BJ (cell line): Measurements from ENCODE around the gene EGFL7. TPM values are rescaled to one million over a fixed set of nuclear protein-coding genes. Genes with fewer than 3 reads are reported as not detected.

ENCODE experiments used
- CTCF ChIA-PET: fragments of 350-600 bp; formaldehyde crosslinking; extraction: SDS; loops from one replicate; lab custom pipeline; 2021; ENCODE audit warnings: antibody characterized with exemption, inconsistent platforms; lab: Yijun Ruan, JAX
- POLR2A ChIA-PET: fragments of 300-600 bp; sonication (Branson Sonifier 250); formaldehyde crosslinking; extraction: SDS; loops from one replicate; lab custom pipeline; 2021; ENCODE audit warnings: antibody characterized with exemption; lab: Charles Lee
- DNase-seq: peaks from one replicate; pipeline ENCODE4 v3.0.0-alpha.2; 2011; ENCODE audit warnings: low read depth
- H3K27me3 ChIP-seq: 2 replicates; pipeline ENCODE4 v1.6.0; 2011; ENCODE audit warnings: low read length; ENCODE audit not compliant: control insufficient read depth, insufficient read depth
- H3K36me3 ChIP-seq: 2 replicates; pipeline ENCODE4 v1.5.1; 2011; ENCODE audit warnings: low read length; ENCODE audit not compliant: control insufficient read depth, insufficient read depth
- H3K4me3 ChIP-seq: 2 replicates; pipeline ENCODE4 v1.5.1; 2011; ENCODE audit warnings: low read depth, mild to moderate bottlenecking, control low read depth, low read length
- polyA plus RNA-seq: library from polyadenylated mRNA; depleted of rRNA; stranded (reverse); fragments of >200 nt; gene quantifications from 2 replicates; pipeline ENCODE4 v1.2.3, GENCODE V29; 2011
- TF ChIP-seq, protein P1 (sequence below): IDR thresholded peaks from 2 replicates; pipeline ENCODE4 v1.5.1; 2011; ENCODE audit warnings: low read depth, mild to moderate bottlenecking, control low read depth, inconsistent platforms, low read length, moderate library complexity; ENCODE audit not compliant: insufficient read depth

The EGFL7 gene
- polyA plus RNA-seq, 1 experiment, result 26.9 TPM

DNA sequence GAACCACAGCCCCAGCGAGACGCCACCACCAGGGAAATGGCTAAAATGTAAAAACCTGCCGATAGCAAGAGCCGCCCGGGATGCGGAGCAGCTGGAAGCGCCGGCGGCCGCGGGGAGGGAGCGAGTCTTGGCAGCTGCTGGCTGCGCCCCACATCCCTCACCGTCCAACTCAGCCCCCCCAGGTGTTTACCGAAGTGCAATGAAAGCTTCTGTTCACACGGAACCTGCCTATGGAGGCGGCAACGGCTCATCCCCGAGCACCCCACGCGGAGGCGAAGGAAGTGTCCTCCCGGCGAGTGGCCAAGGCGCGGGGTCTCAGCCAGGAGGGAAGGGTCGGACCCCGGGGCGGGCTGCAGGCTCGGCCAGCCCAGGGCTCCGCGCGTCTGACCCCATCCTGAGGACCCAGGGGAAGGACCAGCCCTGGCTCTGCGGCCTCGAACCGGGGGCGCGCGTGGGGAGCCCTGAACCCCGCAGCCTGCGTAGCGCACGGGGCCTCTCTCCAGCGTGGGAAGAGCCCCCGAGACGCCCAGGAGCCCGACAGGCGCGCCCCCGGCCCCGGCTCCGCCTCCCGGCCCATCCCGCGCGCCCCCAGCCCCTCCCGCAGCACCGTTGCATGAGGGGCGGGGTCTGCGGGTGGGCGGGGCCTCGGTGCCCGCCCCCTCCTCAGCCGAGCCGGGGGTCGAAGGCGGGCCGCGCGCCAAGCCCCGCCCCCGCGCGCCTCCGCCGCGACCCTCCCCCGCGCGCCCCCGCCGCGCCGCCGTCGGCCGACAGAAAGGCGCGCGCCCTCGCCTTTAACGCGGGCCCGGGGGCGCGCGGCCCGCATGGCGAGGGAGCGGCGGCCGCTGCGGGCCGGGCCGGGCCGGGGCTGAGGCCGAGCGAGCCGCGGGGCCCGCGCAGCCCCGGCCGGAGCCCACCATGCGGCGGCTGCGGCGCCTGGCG, 49.3 kb downstream of the EGFL7 start, which contains the start of gene DIPK1B:
Gene DIPK1B, plus strand, starts transcription at position 822 of the 939 bp plus-strand sequence. Its CDS starts 94 bp downstream, at position 916.
- Histone ChIP-seq H3K27me3 (peaks cover 6% of the 10 kb centered on the region; the same call in 1 of the 2 replicates), H3K4me3 (no peak within 1 kb of the TSS), H3K36me3 (no peaks in the 10 kb centered on the region)
- TF ChIP-seq, protein P1, sequence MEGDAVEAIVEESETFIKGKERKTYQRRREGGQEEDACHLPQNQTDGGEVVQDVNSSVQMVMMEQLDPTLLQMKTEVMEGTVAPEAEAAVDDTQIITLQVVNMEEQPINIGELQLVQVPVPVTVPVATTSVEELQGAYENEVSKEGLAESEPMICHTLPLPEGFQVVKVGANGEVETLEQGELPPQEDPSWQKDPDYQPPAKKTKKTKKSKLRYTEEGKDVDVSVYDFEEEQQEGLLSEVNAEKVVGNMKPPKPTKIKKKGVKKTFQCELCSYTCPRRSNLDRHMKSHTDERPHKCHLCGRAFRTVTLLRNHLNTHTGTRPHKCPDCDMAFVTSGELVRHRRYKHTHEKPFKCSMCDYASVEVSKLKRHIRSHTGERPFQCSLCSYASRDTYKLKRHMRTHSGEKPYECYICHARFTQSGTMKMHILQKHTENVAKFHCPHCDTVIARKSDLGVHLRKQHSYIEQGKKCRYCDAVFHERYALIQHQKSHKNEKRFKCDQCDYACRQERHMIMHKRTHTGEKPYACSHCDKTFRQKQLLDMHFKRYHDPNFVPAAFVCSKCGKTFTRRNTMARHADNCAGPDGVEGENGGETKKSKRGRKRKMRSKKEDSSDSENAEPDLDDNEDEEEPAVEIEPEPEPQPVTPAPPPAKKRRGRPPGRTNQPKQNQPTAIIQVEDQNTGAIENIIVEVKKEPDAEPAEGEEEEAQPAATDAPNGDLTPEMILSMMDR, result no peak
- CTCF ChIA-PET, result no interaction called here
- POLR2A ChIA-PET, result no interaction called here
- no peak for DNase-seq

DNA sequence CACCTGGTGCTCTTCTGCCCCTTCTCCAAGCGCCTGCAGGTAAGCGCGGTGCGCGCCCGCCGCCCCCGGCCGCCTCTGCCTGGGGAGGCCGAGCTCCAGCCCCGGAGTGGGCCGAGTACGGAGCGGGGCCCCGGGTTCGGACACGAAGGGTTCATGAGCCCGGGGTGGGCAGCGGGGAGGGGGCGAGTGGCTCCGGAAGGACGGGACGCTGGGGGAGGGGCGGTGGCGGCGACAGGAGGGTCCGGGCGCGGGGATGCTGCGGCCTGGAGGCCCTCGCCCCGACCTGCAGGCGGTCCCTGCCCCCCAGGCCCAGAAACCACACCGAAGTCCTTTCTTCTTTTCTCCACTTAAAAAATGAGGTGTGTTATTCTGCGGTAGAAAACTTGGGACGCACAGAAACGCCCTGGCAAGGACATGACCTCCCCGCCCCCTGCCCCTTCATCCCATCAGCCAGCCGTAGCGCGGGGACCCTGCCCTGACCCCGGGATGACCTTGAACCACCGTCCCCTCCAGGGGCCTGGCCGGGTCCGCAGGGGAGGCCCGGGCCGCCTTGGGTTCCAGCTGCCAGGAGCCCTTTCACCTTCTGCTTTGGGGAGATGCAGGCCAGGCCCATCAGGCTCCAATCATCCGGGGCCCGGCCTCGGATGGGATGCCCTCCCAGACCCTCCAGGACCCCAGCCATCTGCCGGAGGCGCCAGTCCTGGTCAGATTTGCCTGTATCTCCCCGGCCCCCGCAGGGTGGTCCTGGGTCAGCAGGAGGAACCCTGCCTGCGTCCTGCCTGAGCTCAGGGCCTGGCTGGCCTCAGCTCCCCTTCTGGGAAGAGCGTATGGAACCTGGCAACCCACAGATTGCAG, 50.2 kb downstream of the EGFL7 start:
- CTCF ChIA-PET, result interaction anchor here (1.8 kb wide), 1 partner anchor 16 kb away, joined by 9 read pairs; no protein-coding TSS in a partner anchor
- no peak for DNase-seq
- POLR2A ChIA-PET, result interaction anchor here (0.6 kb wide), 1 partner anchor 286 kb away, joined by 5 read pairs; no protein-coding TSS in a partner anchor
- TF ChIP-seq, protein P1, result no peak
- peaks cover 6% of the 10 kb centered on the region; the same call in 1 of the 2 replicates for H3K27me3 ChIP-seq
- H3K4me3 ChIP-seq, result no peak overlapping the region
- no peaks in the 10 kb centered on the region for H3K36me3 ChIP-seq

DNA sequence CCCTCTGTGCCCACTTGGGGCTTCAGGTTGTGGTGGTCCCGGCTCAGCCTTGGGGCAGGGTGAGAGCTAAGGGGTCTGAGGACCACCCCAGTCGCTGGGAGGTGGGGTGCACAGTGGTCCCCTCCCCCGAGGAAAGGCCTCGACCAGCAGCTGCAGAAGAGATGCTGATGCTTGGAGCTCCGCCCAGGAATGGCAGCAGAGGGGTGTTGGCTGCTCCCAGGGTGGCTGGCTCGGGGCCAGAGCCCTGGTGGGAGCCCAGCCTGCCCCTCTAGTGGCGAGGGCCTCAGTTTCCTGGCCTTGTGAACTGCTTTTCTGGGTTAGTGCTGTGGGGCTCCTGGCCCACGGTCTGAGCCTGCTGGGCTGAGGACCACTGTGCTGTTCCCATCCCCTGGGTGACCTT, 50.8 kb downstream of the EGFL7 start:
- no peak overlapping the region for H3K4me3 ChIP-seq
- TF ChIP-seq, protein P1, result no peak
- H3K36me3 ChIP-seq, result no peaks in the 10 kb centered on the region
- peaks cover 6% of the 10 kb centered on the region; the same call in 1 of the 2 replicates for H3K27me3 ChIP-seq
- DNase-seq, result no peak
- ChIA-PET CTCF (interaction anchor here (1.0 to 1.8 kb wide), 2 partner anchors 15 to 42 kb away, joined by 3 to 9 read pairs; no protein-coding TSS in a partner anchor), POLR2A (interaction anchor here (0.6 kb wide), 1 partner anchor 285 kb away, joined by 5 read pairs; no protein-coding TSS in a partner anchor)

DNA sequence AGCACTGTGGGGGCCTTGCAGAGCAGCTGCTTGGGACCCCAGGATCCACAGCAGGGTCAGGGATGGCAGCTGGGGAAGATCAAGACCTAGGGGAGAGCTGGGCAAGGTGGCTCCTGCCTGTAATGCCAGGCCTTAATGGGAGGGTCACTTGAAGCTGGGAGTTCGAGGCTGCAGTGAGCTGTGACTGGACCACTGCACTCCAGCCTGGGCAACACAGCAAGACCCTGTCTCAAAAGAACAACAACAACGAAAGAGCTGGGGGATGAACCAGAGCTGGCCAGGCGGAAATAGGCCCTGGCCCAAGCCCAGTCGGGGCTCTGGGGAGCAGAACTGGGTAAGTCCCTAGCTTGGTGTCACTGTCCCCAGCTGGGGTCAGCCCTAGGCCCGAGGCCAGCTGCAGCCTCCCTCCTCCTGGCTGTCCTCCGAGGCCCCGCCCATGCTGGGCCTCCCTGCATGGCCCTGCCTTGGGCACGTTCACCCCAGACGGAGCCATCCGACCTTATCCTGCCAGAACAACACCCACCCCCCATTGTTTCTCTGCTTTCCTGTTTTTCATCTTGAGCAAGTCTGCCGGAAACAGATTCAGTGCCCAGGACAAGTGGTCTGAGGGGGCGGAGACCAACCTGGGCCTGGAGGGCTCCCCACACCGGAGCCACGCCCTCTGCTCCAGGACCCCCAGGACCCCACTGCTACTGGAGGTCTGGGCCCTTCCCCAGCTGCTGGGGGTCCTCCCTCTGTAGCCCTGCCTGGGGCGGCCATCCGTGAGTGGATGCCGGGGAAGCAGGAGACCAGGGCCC, 51.6 kb downstream of the EGFL7 start:
- TF ChIP-seq, protein P1, result no peak
- Histone ChIP-seq H3K36me3 (no peaks in the 10 kb centered on the region), H3K27me3 (peaks cover 6% of the 10 kb centered on the region; the same call in 1 of the 2 replicates), H3K4me3 (no peak overlapping the region)
- CTCF ChIA-PET, result interaction anchor here (1.0 to 1.8 kb wide), 2 partner anchors 14 to 43 kb away, joined by 3 to 9 read pairs; no protein-coding TSS in a partner anchor
- DNase-seq, result no peak
- POLR2A ChIA-PET, result no interaction called here
